HepG2 (cell line): ENCODE measurements around the gene SHLD1. TPM values are rescaled to one million over a fixed set of nuclear protein-coding genes. Genes with fewer than 3 reads are reported as not detected.

Experiments used
- ATAC-seq: fragments of 200-7000 bp; cut with Tn5 transposase; 3 replicates; pipeline ENCODE4 v1.9.1; 2020; ENCODE audit warnings: mild to moderate bottlenecking, moderate library complexity
- BruUV-seq: library from RNA; stranded (reverse); fragments of 400-500 nt; replicated peaks from 2 replicates; lab custom pipeline; 2021; lab: Mats Ljungman, UMichigan
- CTCF ChIA-PET: fragments of 300-600 bp; formaldehyde crosslinking; extraction: SDS; loops from one replicate; lab custom pipeline; 2021; ENCODE audit warnings: low total read pairs, inconsistent platforms, low intra/inter-chr PET ratio; lab: Yijun Ruan, JAX
- POLR2A ChIA-PET: fragments of 350-600 bp; sonication (Branson Sonifier 250); formaldehyde crosslinking; loops from one replicate; lab custom pipeline; 2020; ENCODE audit warnings: antibody characterized with exemption, inconsistent platforms; lab: Yijun Ruan, JAX
- DNase-seq: peaks from one replicate; pipeline ENCODE4 v3.0.0-alpha.2; 2015; ENCODE audit warnings: low spot score
- FAIRE-seq: peaks from 3 replicates; lab custom pipeline; 2011; peaks lifted over from hg19 to GRCh38; lab: Jason Lieb, UNC
- H2AFZ ChIP-seq: one replicate; pipeline ENCODE4 v1.6.1; 2011; ENCODE audit warnings: low read length, inconsistent platforms
- H3K27ac ChIP-seq: fragments of 300-600 bp; 3 replicates; pipeline ENCODE4 v1.8.0; 2011; ENCODE audit warnings: mixed run types, mild to moderate bottlenecking, mixed read lengths, low read length, inconsistent platforms; ENCODE audit not compliant: insufficient read depth; ENCODE audit errors: extremely low read length
- H3K27me3 ChIP-seq, 2 experiments: fragments of 200-600 bp in 1 of 2; 2 replicates in 1 of 2; 3 replicates in 1 of 2; pipeline versions ENCODE4 v1.6.0 to v1.8.0; 2011; ENCODE audit warnings: low read length in 2 of 2, mild to moderate bottlenecking in 2 of 2, moderate library complexity in 2 of 2, inconsistent platforms in 1 of 2; ENCODE audit not compliant: insufficient read depth in 2 of 2, control insufficient read depth in 1 of 2
- H3K36me3 ChIP-seq, 2 experiments: fragments of 200-600 bp in 1 of 2; replicated peaks in 1 of 2; 2 replicates in 1 of 2; 3 replicates in 1 of 2; pipeline versions ENCODE4 v1.5.1 to v1.8.0; 2011; ENCODE audit warnings: low read length in 2 of 2, inconsistent platforms in 1 of 2; ENCODE audit not compliant: insufficient read depth in 2 of 2, control insufficient read depth in 1 of 2
- H3K4me1 ChIP-seq: 2 replicates; pipeline ENCODE4 v1.5.1; 2012; ENCODE audit warnings: low read length, inconsistent platforms; ENCODE audit not compliant: insufficient read depth
- H3K4me2 ChIP-seq: 2 replicates; pipeline ENCODE4 v1.6.0; 2011; ENCODE audit warnings: low read depth, low read length, inconsistent platforms
- H3K4me3 ChIP-seq, 3 experiments: fragments of 200-600 bp in 1 of 3; sonication (generic), shearing (Covaris generic) in 1 of 3; replicated peaks in 1 of 3; 2 replicates each; pipeline ENCODE4 v1.5.1; 2011 to 2016; ENCODE audit warnings: low read length in 3 of 3, inconsistent platforms in 2 of 3, low read depth in 2 of 3, mild to moderate bottlenecking in 2 of 3, control low read depth in 1 of 3, mixed read lengths in 1 of 3; ENCODE audit not compliant: insufficient read depth in 1 of 3
- H3K79me2 ChIP-seq: one replicate; pipeline ENCODE4 v1.6.1; 2011; ENCODE audit warnings: low read length, inconsistent platforms; ENCODE audit not compliant: insufficient read depth
- H3K9ac ChIP-seq: 2 replicates; pipeline ENCODE4 v1.6.0; 2011; ENCODE audit warnings: mild to moderate bottlenecking, low read depth, low read length, inconsistent platforms; ENCODE audit not compliant: insufficient read depth
- H3K9me3 ChIP-seq: 2 replicates; pipeline ENCODE4 v1.5.1; 2012; ENCODE audit warnings: mild to moderate bottlenecking, low read length
- H4K20me1 ChIP-seq: 2 replicates; pipeline ENCODE4 v1.6.0; 2011; ENCODE audit warnings: inconsistent platforms, mild to moderate bottlenecking, low read length, moderate library complexity; ENCODE audit not compliant: insufficient read depth
- FLYWCH1 ChIP-seq: sonication (generic); formaldehyde crosslinking; IDR thresholded peaks from 2 replicates; pipeline ENCODE4 v1.8.1; 2023; ENCODE audit warnings: mild to moderate bottlenecking, missing genetic modification reagents
- KAT2B ChIP-seq: fragments of 150-350 bp; IDR thresholded peaks from 2 replicates; pipeline ENCODE4 v1.6.1; 2014; ENCODE audit warnings: low read depth, low read length, borderline replicate concordance
- PRDM4 ChIP-seq: sonication (generic); formaldehyde crosslinking; IDR thresholded peaks from 2 replicates; pipeline ENCODE4 v1.9.0; 2021; ENCODE audit warnings: missing genetic modification reagents, borderline replicate concordance
- ZBTB44 ChIP-seq: sonication (generic); formaldehyde crosslinking; IDR thresholded peaks from 2 replicates; pipeline ENCODE4 v1.4.0; 2020; ENCODE audit warnings: missing genetic modification reagents
- WGBS: methylation state at CpG from one replicate; pipeline ENCODE4 v1.1.6; 2017; ENCODE audit warnings: low lambda C conversion rate; 5-methylcytosine and 5-hydroxymethylcytosine counted together
- in situ Hi-C: cut with HindIII; loops from 2 replicates; pipeline ENCODE4 v1.10.0; 2017; ENCODE audit warnings: low pct_unique_long_range_greater_than_20kb; ENCODE audit not compliant: extremely low pct_ligation_motif_present
- intact Hi-C: fragments of 100-400 bp; cut with micrococcal nuclease; formaldehyde crosslinking; loops from one replicate; pipeline ENCODE4 v1.10.0; 2022; ENCODE audit not compliant: unreplicated experiment
- polyA plus RNA-seq, 8 experiments: library from polyadenylated mRNA; depleted of rRNA in 3 of 8; stranded (reverse) in 7 of 8; unstranded in 1 of 8; fragments of >200 nt; fragmentation: Illumina TruSeq in 4 of 8; extraction: Trizol in 4 of 8; gene quantifications; 2 replicates each; pipeline versions ENCODE4 v1.2.1 to v1.2.3, GENCODE V29; 2011 to 2016; ENCODE audit warnings: low read depth in 4 of 8, missing spikeins in 1 of 8, mixed read lengths in 1 of 8; ENCODE audit not compliant: insufficient read depth in 1 of 8
- total RNA-seq, 5 experiments: library from RNA; depleted of rRNA; stranded (reverse); fragments of >200 nt; fragmentation: Illumina TruSeq; extraction: Trizol; gene quantifications; 2 replicates each; pipeline ENCODE4 v1.2.3, GENCODE V29; 2016; ENCODE audit warnings: low read depth in 1 of 5

Gene SHLD1
- total and polyA plus RNA-seq, 2 of the 13 experiments (the other 11 are each of a cell fraction or from before 2014, with no cell fraction given) = 8.9 to 10.0 TPM

GRCh38 chr20:5833309-5833941, 83.2 kb downstream of the SHLD1 start:
- POLR2A ChIA-PET = interaction anchor here (2.6 kb wide), 1 partner anchor 12 kb away, joined by 14 read pairs; no protein-coding TSS in a partner anchor
- Histone ChIP-seq H3K27ac (no peak overlapping the region), H3K36me3 (no peaks in the 10 kb centered on the region), H3K79me2 (no peaks in the 10 kb centered on the region), H3K9ac (no peak overlapping the region), H3K27me3 (no peaks in the 10 kb centered on the region), H3K9me3 (peaks cover 4% of the 10 kb centered on the region; the same call in 1 of the 2 replicates), H3K4me2 (no peak overlapping the region), H3K4me1 (peaks cover 55% of the 10 kb centered on the region), H3K4me3 (no peak overlapping the region), H2AFZ (no peak overlapping the region), H4K20me1 (no peaks in the 10 kb centered on the region)
- FAIRE-seq (no peak), DNase-seq (no peak), ATAC-seq (no peak)
- WGBS = 93% methylated on average over 6 of the region's 6 CpGs
- in situ Hi-C loops (no loop called here), intact Hi-C loops (no loop called here)
- no TSS peak for BruUV-seq
- CTCF ChIA-PET = no interaction called here
- TF ChIP-seq FLYWCH1 (CRISPR knock-in tag) (no peak), PRDM4 (CRISPR knock-in tag) (no peak), KAT2B (no peak), ZBTB44 (CRISPR knock-in tag) (no peak)
- TF ChIP-seq, all 625 proteins: peak for 0
